ENCODE results near the gene ETV6. TPM values are rescaled to one million over a fixed set of nuclear protein-coding genes. Genes with fewer than 3 reads are reported as not detected.
"Not testable (repeated sequence)": the region's sequence is repeated elsewhere in the genome, so short reads cannot be mapped to it uniquely, and the experiment has no call there.

Gene ETV6
- total and polyA plus RNA-seq, 5 experiments from 2014 or later, result 0.94 to 13.2 (median 2.2) TPM

- H3K27me3 Mint-ChIP-seq, result no peaks in the 10 kb centered on the region
- ATAC-seq (no peak), DNase-seq (no peak)
- no peaks in the 10 kb centered on the region for H3K9me3 Mint-ChIP-seq
- H3K27ac Mint-ChIP-seq, result peak overlapping the region in 1 of 10 donors; percentile 1
- POLR2A ChIA-PET, result no interaction called here
- no peak overlapping the region for H3K4me3 Mint-ChIP-seq
- H3K36me3 Mint-ChIP-seq, result peaks cover 0 to 9% (median 0%) of the 10 kb centered on the region in 3 donors
- H3K4me1 Mint-ChIP-seq, result peaks cover 20 to 66% (median 47%) of the 10 kb centered on the region in 4 donors
Measured at GRCh38 chr12:11676052-11676451, 26.6 kb downstream of the ETV6 start.

- no peak for ATAC-seq
- H3K36me3 Mint-ChIP-seq, result peaks cover 0 to 9% (median 0%) of the 10 kb centered on the region in 3 donors
Measured at GRCh38 chr12:11677093-11677492, 27.6 kb downstream of the ETV6 start.

GRCh38 chr12:11677752-11678151, 28.3 kb downstream of the ETV6 start:
- no peak overlapping the region for H3K4me3 Mint-ChIP-seq
- no peak overlapping the region for H3K27ac Mint-ChIP-seq
- peaks cover 25 to 58% (median 40%) of the 10 kb centered on the region in 4 donors for H3K4me1 Mint-ChIP-seq
- POLR2A ChIA-PET, result no interaction called here
- H3K36me3 Mint-ChIP-seq, result peaks cover 0 to 9% (median 0%) of the 10 kb centered on the region in 3 donors
- ATAC-seq, result no peak
- H3K9me3 Mint-ChIP-seq, result peaks cover 0 to 3% (median 0%) of the 10 kb centered on the region in 9 donors
- no peak for DNase-seq
- H3K27me3 Mint-ChIP-seq, result no peaks in the 10 kb centered on the region

More at GRCh38 chr12:11677093-11677492, 27.6 kb downstream of the ETV6 start:
- H3K27me3 Mint-ChIP-seq, result no peaks in the 10 kb centered on the region
- H3K4me1 Mint-ChIP-seq, result peaks cover 21 to 59% (median 44%) of the 10 kb centered on the region in 4 donors
- DNase-seq, result no peak
- peaks cover 0 to under 1% (median 0%) of the 10 kb centered on the region in 9 donors for H3K9me3 Mint-ChIP-seq
- H3K4me3 Mint-ChIP-seq, result no peak overlapping the region
- no peak overlapping the region for H3K27ac Mint-ChIP-seq
- POLR2A ChIA-PET, result no interaction called here

GRCh38 chr12:11678781-11679180, 29.3 kb downstream of the ETV6 start:
- Mint-ChIP-seq H3K27me3 (no peaks in the 10 kb centered on the region), H3K4me3 (no peak overlapping the region), H3K36me3 (peaks cover 0 to 9% (median 0%) of the 10 kb centered on the region in 3 donors), H3K9me3 (peaks cover 0 to 3% (median 0%) of the 10 kb centered on the region in 9 donors), H3K4me1 (peaks cover 20 to 56% (median 33%) of the 10 kb centered on the region in 4 donors), H3K27ac (no peak overlapping the region)
- DNase-seq (no peak), ATAC-seq (no peak)
- POLR2A ChIA-PET, result no interaction called here

DNA sequence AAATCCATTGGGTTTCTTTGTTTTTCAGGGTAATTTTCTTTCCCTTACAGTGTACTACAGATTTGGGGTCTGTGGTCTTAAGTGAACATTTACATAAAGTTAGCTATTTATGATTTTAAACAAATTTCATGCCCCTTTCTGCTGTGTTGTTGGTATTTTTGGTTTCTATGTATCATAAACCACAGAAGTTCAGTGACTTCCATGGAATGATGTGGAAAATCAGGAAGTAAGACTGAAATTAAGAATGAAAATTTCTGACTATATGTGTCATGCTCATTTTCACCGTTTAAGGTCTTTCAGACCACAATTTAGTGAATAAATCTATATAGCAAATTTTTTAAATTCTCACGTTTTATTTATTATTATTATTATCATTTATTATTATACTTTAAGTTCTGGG, 31.7 kb downstream of the ETV6 start:
- ATAC-seq, result no peak
- H3K36me3 Mint-ChIP-seq, result peaks cover 0 to 9% (median under 1%) of the 10 kb centered on the region in 3 donors
- no peaks in the 10 kb centered on the region for H3K27me3 Mint-ChIP-seq
- no peak overlapping the region for H3K4me3 Mint-ChIP-seq
- POLR2A ChIA-PET, result no interaction called here
- H3K27ac Mint-ChIP-seq, result no peak overlapping the region
- DNase-seq, result no peak
- H3K9me3 Mint-ChIP-seq, result peaks cover 0 to 3% (median 0%) of the 10 kb centered on the region in 9 donors
- H3K4me1 Mint-ChIP-seq, result peaks cover 10 to 55% (median 22%) of the 10 kb centered on the region in 4 donors

DNA sequence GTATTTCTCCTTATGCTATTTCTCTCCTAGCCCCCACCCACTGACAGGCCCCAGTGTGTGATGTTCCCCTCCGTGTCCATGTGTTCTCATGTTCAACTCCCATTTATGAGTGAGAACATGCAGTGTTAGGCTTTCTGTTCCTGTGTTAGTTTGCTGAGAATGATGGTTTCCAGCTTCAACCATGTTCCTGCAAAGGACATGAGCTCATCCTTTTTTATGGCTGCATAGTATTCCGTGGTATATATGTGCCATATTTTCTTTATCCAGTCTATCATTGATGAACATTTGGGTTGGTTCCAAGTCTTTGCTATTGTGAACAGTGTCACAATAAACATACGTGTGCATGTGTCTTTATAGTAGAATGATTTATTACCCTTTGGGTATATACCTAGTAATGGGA, 32.2 kb downstream of the ETV6 start:
- H3K27ac Mint-ChIP-seq, H3K9me3 Mint-ChIP-seq, H3K4me3 Mint-ChIP-seq, H3K36me3 Mint-ChIP-seq, DNase-seq, ATAC-seq, H3K27me3 Mint-ChIP-seq, POLR2A ChIA-PET: not testable (repeated sequence)
- H3K4me1 Mint-ChIP-seq, result peaks cover 6 to 51% (median 17%) of the 10 kb centered on the region in 4 donors

GRCh38 chr12:11684393-11684792, 34.9 kb downstream of the ETV6 start:
- H3K4me1 Mint-ChIP-seq, result peaks cover 6 to 51% (median 19%) of the 10 kb centered on the region in 4 donors
- POLR2A ChIA-PET, result no interaction called here
- ATAC-seq, result no peak

GRCh38 chr12:11684811-11685210, 35.3 kb downstream of the ETV6 start:
- H3K4me3 Mint-ChIP-seq, result no peak overlapping the region
- POLR2A ChIA-PET, result no interaction called here
- H3K27me3 Mint-ChIP-seq, result no peaks in the 10 kb centered on the region
- H3K9me3 Mint-ChIP-seq, result peaks cover 0 to 3% (median 0%) of the 10 kb centered on the region in 9 donors
- no peak for DNase-seq
- peaks cover 0 to 6% (median 0%) of the 10 kb centered on the region in 3 donors for H3K36me3 Mint-ChIP-seq
- H3K4me1 Mint-ChIP-seq, result peaks cover 6 to 49% (median 17%) of the 10 kb centered on the region in 4 donors
- no peak for ATAC-seq
- no peak overlapping the region for H3K27ac Mint-ChIP-seq

More at GRCh38 chr12:11684393-11684792, 34.9 kb downstream of the ETV6 start:
- Mint-ChIP-seq H3K4me3 (no peak overlapping the region), H3K27me3 (no peaks in the 10 kb centered on the region), H3K9me3 (peaks cover 0 to 3% (median 0%) of the 10 kb centered on the region in 9 donors), H3K27ac (no peak overlapping the region), H3K36me3 (peaks cover 0 to 6% (median 1%) of the 10 kb centered on the region in 3 donors)
- DNase-seq, result no peak

- Mint-ChIP-seq H3K27me3 (no peaks in the 10 kb centered on the region), H3K27ac (no peak overlapping the region), H3K4me3 (no peak overlapping the region), H3K4me1 (peaks cover 5 to 53% (median 16%) of the 10 kb centered on the region in 4 donors), H3K36me3 (peaks cover 0 to 9% (median 0%) of the 10 kb centered on the region in 3 donors), H3K9me3 (peaks cover 0 to 3% (median 0%) of the 10 kb centered on the region in 9 donors)
- POLR2A ChIA-PET, result interaction anchor here (0.7 kb wide), 1 partner anchor 665 kb away, joined by 3 read pairs; the partner anchor contains the start of gene MANSC1
- no peak for DNase-seq
- ATAC-seq, result no peak
Measured at GRCh38 chr12:11685316-11685715, 35.8 kb downstream of the ETV6 start.

DNA sequence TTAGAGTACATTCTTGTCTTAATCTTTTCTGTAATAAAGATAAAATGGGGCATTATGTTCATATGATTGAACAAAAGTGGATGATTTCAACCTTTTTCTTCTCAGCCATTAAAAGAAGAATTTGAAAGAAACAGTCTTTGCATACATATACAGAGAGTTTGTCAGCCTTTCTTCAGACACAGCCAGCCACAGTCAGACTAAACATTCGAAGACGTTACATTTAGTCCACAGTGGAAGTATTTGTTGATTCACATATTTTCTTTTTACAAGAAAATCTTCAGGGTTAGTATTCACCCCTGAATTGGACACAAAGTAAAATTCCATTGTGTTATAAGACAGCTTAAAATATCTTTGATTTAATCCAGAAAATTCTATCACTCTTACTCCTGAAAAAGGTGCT, 36.2 kb downstream of the ETV6 start:
- POLR2A ChIA-PET, result interaction anchor here (0.7 kb wide), 1 partner anchor 664 kb away, joined by 3 read pairs; the partner anchor contains the start of gene MANSC1
- H3K27ac Mint-ChIP-seq, result no peak overlapping the region
- DNase-seq, result no peak
- no peak for ATAC-seq
- peaks cover 4 to 53% (median 15%) of the 10 kb centered on the region in 4 donors for H3K4me1 Mint-ChIP-seq
- no peaks in the 10 kb centered on the region for H3K27me3 Mint-ChIP-seq
- no peak overlapping the region for H3K4me3 Mint-ChIP-seq
- peaks cover 0 to 10% (median 0%) of the 10 kb centered on the region in 3 donors for H3K36me3 Mint-ChIP-seq
- H3K9me3 Mint-ChIP-seq, result peaks cover 0 to 3% (median 0%) of the 10 kb centered on the region in 9 donors

GRCh38 chr12:11686120-11686519, 36.6 kb downstream of the ETV6 start:
- DNase-seq (no peak), ATAC-seq (no peak)
- H3K9me3 Mint-ChIP-seq, result peaks cover 0 to 3% (median 0%) of the 10 kb centered on the region in 9 donors
- no peak overlapping the region for H3K27ac Mint-ChIP-seq
- POLR2A ChIA-PET, result no interaction called here
- H3K27me3 Mint-ChIP-seq, result no peaks in the 10 kb centered on the region
- no peak overlapping the region for H3K4me3 Mint-ChIP-seq
- H3K36me3 Mint-ChIP-seq, result peaks cover 0 to 10% (median 2%) of the 10 kb centered on the region in 3 donors
- H3K4me1 Mint-ChIP-seq, result peaks cover 4 to 53% (median 16%) of the 10 kb centered on the region in 4 donors

GRCh38 chr12:11687528-11687927, 38.1 kb downstream of the ETV6 start:
- POLR2A ChIA-PET, result interaction anchor here (0.6 kb wide), 1 partner anchor 267 kb away, joined by 3 read pairs; no protein-coding TSS in a partner anchor
- H3K27ac Mint-ChIP-seq, result no peak overlapping the region
- peaks cover 2 to 57% (median 22%) of the 10 kb centered on the region in 4 donors for H3K4me1 Mint-ChIP-seq
- peaks cover 0 to 2% (median 0%) of the 10 kb centered on the region in 9 donors for H3K9me3 Mint-ChIP-seq
- no peak for DNase-seq
- H3K36me3 Mint-ChIP-seq, result peaks cover 0 to 10% (median 4%) of the 10 kb centered on the region in 3 donors
- ATAC-seq, result no peak
- H3K4me3 Mint-ChIP-seq, result no peak overlapping the region
- H3K27me3 Mint-ChIP-seq, result no peaks in the 10 kb centered on the region

GRCh38 chr12:11688379-11688778, 38.9 kb downstream of the ETV6 start:
- no peak overlapping the region for H3K4me3 Mint-ChIP-seq
- ATAC-seq (no peak), DNase-seq (no peak)
- peaks cover 0 to 10% (median 5%) of the 10 kb centered on the region in 3 donors for H3K36me3 Mint-ChIP-seq
- POLR2A ChIA-PET, result no interaction called here
- H3K9me3 Mint-ChIP-seq, result peaks cover 0 to 2% (median 0%) of the 10 kb centered on the region in 9 donors
- peaks cover 2 to 51% (median 23%) of the 10 kb centered on the region in 4 donors for H3K4me1 Mint-ChIP-seq
- H3K27me3 Mint-ChIP-seq, result no peaks in the 10 kb centered on the region
- peak overlapping the region in 1 of 10 donors; percentile 10 for H3K27ac Mint-ChIP-seq
